Nephron progenitor cell (in vitro differentiated cells): ENCODE results near the gene ATP11A.
A peak's percentile ranks its signal among the peaks of the same experiment; 100 is the strongest.

ENCODE experiments used
- DNase-seq: peaks from one replicate; pipeline ENCODE4 v3.0.0; 2021
- H3K27ac Mint-ChIP-seq: 2 replicates; pipeline ENCODE4 v1.8.0; 2021; ENCODE audit warnings: mild to moderate bottlenecking, moderate library complexity, mixed read lengths
- H3K27me3 Mint-ChIP-seq: 2 replicates; pipeline ENCODE4 v1.8.0; 2021; ENCODE audit warnings: mild to moderate bottlenecking, low read depth, mixed read lengths; ENCODE audit not compliant: poor library complexity
- H3K36me3 Mint-ChIP-seq: 2 replicates; pipeline ENCODE4 v1.8.0; 2021; ENCODE audit warnings: low read depth, mixed read lengths
- H3K4me1 Mint-ChIP-seq: 2 replicates; pipeline ENCODE4 v1.8.0; 2021; ENCODE audit warnings: mixed read lengths
- H3K4me3 Mint-ChIP-seq: 2 replicates; pipeline ENCODE4 v1.8.0; 2021; ENCODE audit warnings: mild to moderate bottlenecking, moderate library complexity, mixed read lengths
- H3K9me3 Mint-ChIP-seq: 2 replicates; pipeline ENCODE4 v1.8.0; 2021; ENCODE audit warnings: mild to moderate bottlenecking, moderate library complexity, mixed read lengths
- CTCF ChIP-seq: fragments of 200-600 bp; sonication (generic); IDR thresholded peaks from 2 replicates; pipeline ENCODE4 v1.5.0; 2021; ENCODE audit warnings: antibody characterized with exemption

The ATP11A gene

GRCh38 chr13:112894673-112895481 is 205.0 kb downstream of the ATP11A start:
- peak; percentile 54 for DNase-seq
- H3K27ac Mint-ChIP-seq = no peak overlapping the region

GRCh38 chr13:112895521-112896465 is 206.0 kb downstream of the ATP11A start:
- Mint-ChIP-seq H3K9me3 (no peaks in the 10 kb centered on the region), H3K4me1 (peaks cover 63% of the 10 kb centered on the region), H3K4me3 (peak overlapping the region; percentile 68), H3K27me3 (peaks cover 31% of the 10 kb centered on the region), H3K27ac (no peak overlapping the region), H3K36me3 (peaks cover 5% of the 10 kb centered on the region)
- DNase-seq = no peak
- no peak for TF ChIP-seq CTCF

More at GRCh38 chr13:112894673-112895481, 205.0 kb downstream of the ATP11A start:
- TF ChIP-seq CTCF = no peak
- Mint-ChIP-seq H3K4me1 (peaks cover 63% of the 10 kb centered on the region), H3K9me3 (no peaks in the 10 kb centered on the region), H3K4me3 (peak overlapping the region; percentile 68), H3K36me3 (peaks cover 5% of the 10 kb centered on the region), H3K27me3 (peaks cover 32% of the 10 kb centered on the region)

- Mint-ChIP-seq H3K27ac (no peak overlapping the region), H3K9me3 (no peaks in the 10 kb centered on the region), H3K36me3 (peaks cover 9% of the 10 kb centered on the region), H3K4me3 (no peak overlapping the region), H3K4me1 (peaks cover 63% of the 10 kb centered on the region), H3K27me3 (peaks cover 30% of the 10 kb centered on the region)
- TF ChIP-seq CTCF = no peak
- no peak for DNase-seq
Observed at GRCh38 chr13:112896736-112897602, 207.1 kb downstream of the ATP11A start.

GRCh38 chr13:112897603-112897955 is 207.7 kb downstream of the ATP11A start:
- Mint-ChIP-seq H3K27ac (no peak overlapping the region), H3K4me1 (peaks cover 63% of the 10 kb centered on the region), H3K36me3 (peaks cover 15% of the 10 kb centered on the region), H3K9me3 (no peaks in the 10 kb centered on the region), H3K4me3 (no peak overlapping the region), H3K27me3 (peaks cover 30% of the 10 kb centered on the region)
- no peak for DNase-seq
- no peak for TF ChIP-seq CTCF

- Mint-ChIP-seq H3K27me3 (peaks cover 31% of the 10 kb centered on the region), H3K4me1 (peaks cover 61% of the 10 kb centered on the region), H3K9me3 (no peaks in the 10 kb centered on the region), H3K27ac (no peak overlapping the region), H3K4me3 (no peak overlapping the region), H3K36me3 (peaks cover 20% of the 10 kb centered on the region)
- no peak for TF ChIP-seq CTCF
- DNase-seq = no peak
Observed at GRCh38 chr13:112897956-112898620, 208.2 kb downstream of the ATP11A start.
